Suppressor macrophage treated with lipopolysaccharide for 1 hour (primary cell): ENCODE data around the gene CSN3.

ENCODE experiments used
- DNase-seq, 3 donors: peaks; one replicate each; pipeline ENCODE4 v3.0.0-alpha.2; 2020 to 2022

CSN3 gene

GRCh38 chr4:70297576-70297975 is 55.2 kb downstream of the CSN3 start:
- no peak for DNase-seq

- no peak for DNase-seq
Measured at GRCh38 chr4:70298051-70298450, 55.7 kb downstream of the CSN3 start.

GRCh38 chr4:70299643-70300042 is 57.2 kb downstream of the CSN3 start:
- no peak for DNase-seq

DNA sequence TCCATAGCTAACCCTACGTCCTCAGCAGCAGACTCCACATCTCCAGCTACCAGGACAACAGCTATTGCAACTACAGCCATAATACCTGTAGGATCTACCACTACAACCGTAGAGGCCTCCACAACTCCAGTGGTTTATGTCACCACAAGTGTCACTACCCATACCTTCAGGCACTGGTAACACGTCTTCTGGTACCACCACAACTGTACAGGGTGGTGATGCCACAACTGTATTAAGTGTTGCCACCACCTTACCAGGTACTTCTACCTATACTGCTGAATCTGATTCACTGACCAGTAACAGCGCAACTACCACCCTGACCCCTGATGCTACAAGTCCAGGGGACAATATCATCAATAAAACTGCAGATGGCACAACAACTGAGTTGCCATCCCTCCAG is 57.8 kb downstream of the CSN3 start:
- DNase-seq: no peak
